ENCODE data around the gene NR1D1. TPM values are rescaled to one million over a fixed set of nuclear protein-coding genes. Genes with fewer than 3 reads are reported as not detected.

The NR1D1 gene
- total RNA-seq, 1 donor from 2014 or later = 3.6 TPM

- DNase-seq (ENCODE audit: low read depth) = no peak
- TF ChIP-seq, protein P1, sequence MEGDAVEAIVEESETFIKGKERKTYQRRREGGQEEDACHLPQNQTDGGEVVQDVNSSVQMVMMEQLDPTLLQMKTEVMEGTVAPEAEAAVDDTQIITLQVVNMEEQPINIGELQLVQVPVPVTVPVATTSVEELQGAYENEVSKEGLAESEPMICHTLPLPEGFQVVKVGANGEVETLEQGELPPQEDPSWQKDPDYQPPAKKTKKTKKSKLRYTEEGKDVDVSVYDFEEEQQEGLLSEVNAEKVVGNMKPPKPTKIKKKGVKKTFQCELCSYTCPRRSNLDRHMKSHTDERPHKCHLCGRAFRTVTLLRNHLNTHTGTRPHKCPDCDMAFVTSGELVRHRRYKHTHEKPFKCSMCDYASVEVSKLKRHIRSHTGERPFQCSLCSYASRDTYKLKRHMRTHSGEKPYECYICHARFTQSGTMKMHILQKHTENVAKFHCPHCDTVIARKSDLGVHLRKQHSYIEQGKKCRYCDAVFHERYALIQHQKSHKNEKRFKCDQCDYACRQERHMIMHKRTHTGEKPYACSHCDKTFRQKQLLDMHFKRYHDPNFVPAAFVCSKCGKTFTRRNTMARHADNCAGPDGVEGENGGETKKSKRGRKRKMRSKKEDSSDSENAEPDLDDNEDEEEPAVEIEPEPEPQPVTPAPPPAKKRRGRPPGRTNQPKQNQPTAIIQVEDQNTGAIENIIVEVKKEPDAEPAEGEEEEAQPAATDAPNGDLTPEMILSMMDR (IDR thresholded peaks at IDR 0.05; ENCODE audit: insufficient read depth, low read length, poor library complexity, severe bottlenecking) = no peak
- no peaks in the 10 kb centered on the region for H3K27me3 ChIP-seq (ENCODE audit: control insufficient read depth, insufficient read depth, low read length)
- H3K4me3 ChIP-seq (ENCODE audit: low read depth, low read length) = no peak overlapping the region
- H3K36me3 ChIP-seq (ENCODE audit: control insufficient read depth, insufficient read depth, low read length) = no peaks in the 10 kb centered on the region
These were observed 4.5 kb upstream of the NR1D1 start for GRCh38 chr17:40104594-40105486.

DNA sequence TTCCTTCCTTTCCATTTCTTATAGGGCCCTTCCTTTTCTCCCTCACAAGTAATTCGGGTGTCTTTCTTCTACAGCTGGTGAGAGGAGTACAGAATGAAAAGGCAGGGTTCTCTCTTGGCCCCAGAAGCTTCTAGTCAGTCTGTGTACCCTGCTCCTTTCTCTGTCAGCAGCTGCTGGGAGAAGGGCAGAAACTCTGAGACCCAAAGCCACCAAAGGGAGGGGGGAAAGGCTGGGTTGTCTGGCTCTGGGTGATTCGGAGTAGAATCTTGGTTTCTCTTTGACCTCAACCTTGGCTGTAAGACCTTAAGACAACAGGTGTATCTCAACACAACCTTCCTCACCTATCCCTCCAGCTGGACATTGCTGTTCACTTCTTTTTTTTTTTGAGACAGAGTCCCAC is 3.3 kb upstream of the NR1D1 start:
- no peaks in the 10 kb centered on the region for H3K36me3 ChIP-seq (ENCODE audit: control insufficient read depth, insufficient read depth, low read length)
- DNase-seq (ENCODE audit: low read depth) = no peak
- H3K4me3 ChIP-seq (ENCODE audit: low read depth, low read length) = no peak overlapping the region
- no peaks in the 10 kb centered on the region for H3K27me3 ChIP-seq (ENCODE audit: control insufficient read depth, insufficient read depth, low read length)
- TF ChIP-seq, protein P1 (IDR thresholded peaks at IDR 0.05; ENCODE audit: insufficient read depth, low read length, poor library complexity, severe bottlenecking) = no peak

- TF ChIP-seq, protein P1 (IDR thresholded peaks at IDR 0.05; ENCODE audit: insufficient read depth, low read length, poor library complexity, severe bottlenecking) = no peak
- H3K36me3 ChIP-seq (ENCODE audit: control insufficient read depth, insufficient read depth, low read length) = no peaks in the 10 kb centered on the region
- no peak for DNase-seq (ENCODE audit: low read depth)
- H3K4me3 ChIP-seq (ENCODE audit: low read depth, low read length) = no peak overlapping the region
- H3K27me3 ChIP-seq (ENCODE audit: control insufficient read depth, insufficient read depth, low read length) = no peaks in the 10 kb centered on the region
These were observed 2.8 kb upstream of the NR1D1 start for GRCh38 chr17:40103071-40103661.

- Histone ChIP-seq H3K4me3 (ENCODE audit: low read depth, low read length) (no peak overlapping the region), H3K27me3 (ENCODE audit: control insufficient read depth, insufficient read depth, low read length) (no peaks in the 10 kb centered on the region), H3K36me3 (ENCODE audit: control insufficient read depth, insufficient read depth, low read length) (peaks cover 2% of the 10 kb centered on the region)
- DNase-seq (ENCODE audit: low read depth) = no peak
- TF ChIP-seq, protein P1 (IDR thresholded peaks at IDR 0.05; ENCODE audit: insufficient read depth, low read length, poor library complexity, severe bottlenecking) = no peak
These were observed 1.2 kb upstream of the NR1D1 start for GRCh38 chr17:40101367-40102210.

DNA sequence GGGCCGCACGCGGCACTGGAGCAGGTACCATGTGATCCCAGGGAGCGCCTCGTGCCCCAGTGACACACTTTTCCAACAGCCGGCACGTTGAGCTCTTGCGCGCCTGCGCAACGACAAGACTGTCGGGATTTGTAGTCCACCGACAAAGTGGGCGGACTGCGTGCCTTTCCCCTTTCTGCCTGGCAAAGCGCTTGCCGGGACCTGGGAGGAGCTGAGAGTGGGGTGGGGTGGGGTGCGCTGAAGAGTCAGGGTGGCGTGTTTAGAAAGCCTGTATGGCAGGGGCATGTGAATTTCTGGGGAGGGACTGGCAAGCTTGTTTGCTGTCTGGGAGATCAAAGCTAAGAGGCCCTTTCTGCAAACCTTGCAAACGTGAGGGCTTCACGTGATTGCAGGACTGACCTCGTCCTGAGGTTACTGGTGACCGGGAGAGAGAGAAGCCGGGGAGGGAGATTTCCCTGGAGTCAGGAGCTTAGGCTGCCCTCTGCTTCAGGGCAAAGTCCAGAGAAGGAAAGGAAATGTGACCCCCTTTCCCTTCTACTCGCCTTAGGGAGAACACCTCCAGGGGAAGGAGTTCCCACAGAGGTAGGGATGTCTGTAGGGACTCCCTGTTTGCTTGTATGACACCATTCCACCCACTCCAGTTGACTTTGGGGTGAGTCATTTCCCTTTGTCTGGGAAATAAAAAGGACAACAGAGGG is 429 bp upstream of the NR1D1 start:
- Histone ChIP-seq H3K4me3 (ENCODE audit: low read depth, low read length) (peak overlapping the region; percentile 72), H3K27me3 (ENCODE audit: control insufficient read depth, insufficient read depth, low read length) (no peaks in the 10 kb centered on the region), H3K36me3 (ENCODE audit: control insufficient read depth, insufficient read depth, low read length) (peaks cover 2% of the 10 kb centered on the region)
- TF ChIP-seq, protein P1 (IDR thresholded peaks at IDR 0.05; ENCODE audit: insufficient read depth, low read length, poor library complexity, severe bottlenecking) = no peak
- peak; percentile 95 for DNase-seq (ENCODE audit: low read depth)

All from kidney epithelial cell (primary cell).